BLaER1 (cell line): ENCODE measurements around the gene SSH2.

Source experiments
- H3K27ac ChIP-seq: shearing (Covaris generic); formaldehyde crosslinking; 2 replicates; pipeline ENCODE4 v1.8.1; 2022
- H3K27me3 ChIP-seq: shearing (Covaris generic); formaldehyde crosslinking; 2 replicates; pipeline ENCODE4 v1.8.1; 2022
- H3K36me3 ChIP-seq: shearing (Covaris generic); formaldehyde crosslinking; 2 replicates; pipeline ENCODE4 v1.8.1; 2022
- H3K4me1 ChIP-seq: shearing (Covaris generic); formaldehyde crosslinking; 2 replicates; pipeline ENCODE4 v1.8.1; 2022
- H3K4me2 ChIP-seq: shearing (Covaris generic); formaldehyde crosslinking; 2 replicates; pipeline ENCODE4 v1.8.1; 2022
- H3K4me3 ChIP-seq: shearing (Covaris generic); formaldehyde crosslinking; 2 replicates; pipeline ENCODE4 v1.8.1; 2022
- H3K9ac ChIP-seq: shearing (Covaris generic); formaldehyde crosslinking; 2 replicates; pipeline ENCODE4 v1.8.1; 2022
- H3K9me3 ChIP-seq: shearing (Covaris generic); formaldehyde crosslinking; 2 replicates; pipeline ENCODE4 v1.8.1; 2022
- H4K20me1 ChIP-seq: shearing (Covaris generic); formaldehyde crosslinking; 2 replicates; pipeline ENCODE4 v1.8.1; 2022
- Cebpa-rat ChIP-seq: shearing (Covaris generic); IDR thresholded peaks from 2 replicates; pipeline ENCODE4 v1.8.1; 2022

Gene SSH2

GRCh38 chr17:29771546-29771945, 158.5 kb downstream of the SSH2 start:
- peaks cover 28% of the 10 kb centered on the region for H3K36me3 ChIP-seq
- TF ChIP-seq Cebpa-rat = no peak
- no peaks in the 10 kb centered on the region for H4K20me1 ChIP-seq
- no peak overlapping the region for H3K9ac ChIP-seq
- H3K27me3 ChIP-seq = no peaks in the 10 kb centered on the region
- H3K9me3 ChIP-seq = no peaks in the 10 kb centered on the region
- peaks cover 13% of the 10 kb centered on the region for H3K4me1 ChIP-seq
- no peak overlapping the region for H3K27ac ChIP-seq
- H3K4me2 ChIP-seq = no peak overlapping the region
- H3K4me3 ChIP-seq = no peak overlapping the region

GRCh38 chr17:29769225-29769624, 160.8 kb downstream of the SSH2 start:
- Histone ChIP-seq H3K4me1 (peaks cover 24% of the 10 kb centered on the region), H4K20me1 (no peaks in the 10 kb centered on the region), H3K36me3 (peaks cover 7% of the 10 kb centered on the region; the same call in 1 of the 2 replicates), H3K9me3 (no peaks in the 10 kb centered on the region), H3K4me2 (no peak overlapping the region), H3K9ac (no peak overlapping the region), H3K27me3 (no peaks in the 10 kb centered on the region), H3K4me3 (no peak overlapping the region), H3K27ac (no peak overlapping the region)
- TF ChIP-seq Cebpa-rat = no peak

GRCh38 chr17:29766796-29767327, 163.2 kb downstream of the SSH2 start:
- Histone ChIP-seq H3K4me2 (no peak overlapping the region), H3K36me3 (no peaks in the 10 kb centered on the region)
- TF ChIP-seq Cebpa-rat = no peak

GRCh38 chr17:29764748-29765147, 165.3 kb downstream of the SSH2 start:
- Histone ChIP-seq H4K20me1 (peaks cover 9% of the 10 kb centered on the region), H3K36me3 (no peaks in the 10 kb centered on the region), H3K9ac (no peak overlapping the region), H3K27ac (no peak overlapping the region), H3K4me2 (peak overlapping the region; percentile 15; the same call in 1 of the 2 replicates), H3K9me3 (no peaks in the 10 kb centered on the region), H3K27me3 (no peaks in the 10 kb centered on the region), H3K4me1 (peaks cover 36% of the 10 kb centered on the region), H3K4me3 (no peak overlapping the region)
- no peak for TF ChIP-seq Cebpa-rat

More at GRCh38 chr17:29766796-29767327, 163.2 kb downstream of the SSH2 start:
- no peaks in the 10 kb centered on the region for H3K27me3 ChIP-seq
- H3K4me1 ChIP-seq = peaks cover 29% of the 10 kb centered on the region
- no peak overlapping the region for H3K9ac ChIP-seq
- no peak overlapping the region for H3K4me3 ChIP-seq
- no peaks in the 10 kb centered on the region for H3K9me3 ChIP-seq
- no peaks in the 10 kb centered on the region for H4K20me1 ChIP-seq
- no peak overlapping the region for H3K27ac ChIP-seq

DNA sequence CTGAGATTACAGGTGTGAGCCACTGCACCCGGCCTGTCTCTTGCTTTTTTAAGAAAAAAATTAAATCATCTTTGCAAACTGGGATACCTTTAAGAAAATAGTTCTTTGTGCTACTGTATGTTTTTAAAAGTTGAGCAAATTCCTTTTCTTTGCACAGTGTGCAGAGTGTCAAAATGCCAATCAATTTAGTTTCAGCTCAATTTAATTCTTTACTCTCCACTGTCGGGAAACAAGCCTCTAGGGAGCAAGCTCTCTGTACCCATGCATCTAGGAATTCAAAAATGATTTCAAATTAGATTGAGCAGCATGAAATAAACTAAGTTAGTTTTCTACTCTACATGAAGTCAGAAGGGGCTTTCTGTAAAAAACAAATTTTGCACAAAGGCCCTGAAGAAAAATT, 165.8 kb downstream of the SSH2 start:
- H3K9me3 ChIP-seq = no peaks in the 10 kb centered on the region
- 0 out of 2 replicates have a peak overlapping the region, but pooled peaks have one; percentile 34 for H3K9ac ChIP-seq
- H3K36me3 ChIP-seq = no peaks in the 10 kb centered on the region
- peaks cover 14% of the 10 kb centered on the region for H4K20me1 ChIP-seq
- H3K27me3 ChIP-seq = no peaks in the 10 kb centered on the region
- peak overlapping the region; percentile 15; the same call in 1 of the 2 replicates for H3K4me2 ChIP-seq
- H3K4me3 ChIP-seq = no peak overlapping the region
- peaks cover 41% of the 10 kb centered on the region for H3K4me1 ChIP-seq
- no peak for TF ChIP-seq Cebpa-rat
- no peak overlapping the region for H3K27ac ChIP-seq

GRCh38 chr17:29763273-29763672, 166.8 kb downstream of the SSH2 start:
- Histone ChIP-seq H3K27me3 (no peaks in the 10 kb centered on the region), H3K4me3 (no peak overlapping the region), H3K4me1 (peaks cover 50% of the 10 kb centered on the region), H3K9ac (no peak overlapping the region), H3K36me3 (no peaks in the 10 kb centered on the region), H3K9me3 (no peaks in the 10 kb centered on the region), H4K20me1 (peaks cover 24% of the 10 kb centered on the region), H3K4me2 (no peak overlapping the region), H3K27ac (no peak overlapping the region)
- no peak for TF ChIP-seq Cebpa-rat

DNA sequence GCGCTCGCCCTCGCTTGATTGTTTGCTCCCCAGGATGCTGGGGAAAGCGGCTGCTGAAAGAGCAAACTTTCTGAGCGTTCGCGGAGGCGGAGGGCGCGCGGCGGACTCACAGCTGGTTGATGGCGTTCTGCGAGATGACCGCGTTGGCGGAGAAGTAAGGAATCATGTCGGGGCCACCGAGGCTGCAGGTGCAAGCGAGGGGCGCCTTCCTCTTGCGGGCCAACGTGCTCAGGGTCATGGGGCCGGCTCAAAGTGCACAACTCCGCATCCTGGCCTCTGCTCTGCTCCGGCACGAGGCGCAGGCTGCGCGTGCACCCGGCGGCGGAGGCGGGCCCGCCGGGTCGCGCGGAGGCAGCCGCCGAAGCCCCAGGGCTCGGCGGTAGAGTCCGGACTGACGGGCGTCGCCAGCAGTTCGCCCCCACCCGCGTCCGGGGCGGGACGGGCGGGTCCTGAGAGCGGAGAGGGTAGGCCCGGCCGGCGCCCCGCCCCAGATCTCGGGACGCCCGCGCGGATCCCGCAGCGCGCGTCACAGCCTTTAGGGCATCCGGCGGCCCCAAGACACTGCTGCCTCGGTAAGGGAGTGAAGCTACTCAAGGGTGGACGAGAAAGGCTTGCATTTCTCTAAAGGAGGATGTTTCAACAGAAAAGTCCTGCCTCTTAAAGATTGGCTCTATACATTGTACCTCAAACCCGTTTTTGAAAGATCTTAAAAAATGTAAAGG, 168.8 kb downstream of the SSH2 start:
- H3K27ac ChIP-seq = peak overlapping the region; percentile 86
- no peaks in the 10 kb centered on the region for H3K9me3 ChIP-seq
- no peak for TF ChIP-seq Cebpa-rat
- H3K9ac ChIP-seq = peak overlapping the region; percentile 89
- no peaks in the 10 kb centered on the region for H3K27me3 ChIP-seq
- peaks cover 7% of the 10 kb centered on the region for H3K36me3 ChIP-seq
- H3K4me2 ChIP-seq = peak overlapping the region; percentile 81
- peaks cover 29% of the 10 kb centered on the region for H4K20me1 ChIP-seq
- peak overlapping the region; percentile 81 for H3K4me3 ChIP-seq
- H3K4me1 ChIP-seq = peaks cover 57% of the 10 kb centered on the region

DNA sequence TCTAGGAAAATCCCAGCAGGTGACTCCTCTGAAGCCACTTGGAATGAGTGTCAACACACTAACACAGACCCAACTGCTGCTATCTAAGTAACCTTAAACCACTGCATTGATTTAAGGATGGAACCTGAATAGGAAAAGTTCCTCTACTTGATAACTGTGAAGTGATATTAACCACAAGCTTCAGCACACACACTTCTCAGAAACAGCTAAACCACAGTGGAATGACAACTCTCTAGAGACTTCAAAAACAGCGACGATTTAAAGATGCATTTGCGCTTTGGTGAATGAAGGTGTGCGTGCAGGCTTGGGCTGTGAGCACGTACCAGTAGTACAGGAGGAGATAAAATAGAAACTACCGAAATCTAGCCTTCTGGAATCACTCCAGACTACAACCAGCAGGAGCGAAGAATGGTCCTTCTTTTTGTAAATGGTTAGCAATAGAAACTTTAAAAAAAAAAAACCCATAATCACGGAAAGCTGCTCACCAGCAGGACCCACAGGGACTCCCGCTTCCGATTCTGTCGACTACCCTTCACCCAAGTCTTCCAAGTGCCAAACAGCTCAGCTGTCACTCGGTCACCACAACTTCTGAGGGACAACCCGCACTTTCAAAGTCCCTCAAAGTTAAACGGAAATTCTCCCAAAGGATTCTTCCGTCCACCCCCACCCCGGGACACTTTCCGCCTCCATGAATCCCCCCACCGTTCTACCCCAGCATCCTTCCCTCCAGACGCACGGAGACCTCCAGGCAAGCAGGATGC, 169.6 kb downstream of the SSH2 start:
- H3K9ac ChIP-seq = peak overlapping the region; percentile 89
- no peaks in the 10 kb centered on the region for H3K9me3 ChIP-seq
- peak overlapping the region; percentile 81 for H3K4me3 ChIP-seq
- no peak for TF ChIP-seq Cebpa-rat
- no peaks in the 10 kb centered on the region for H3K27me3 ChIP-seq
- H3K4me2 ChIP-seq = peak overlapping the region; percentile 81
- H4K20me1 ChIP-seq = peaks cover 29% of the 10 kb centered on the region
- peak overlapping the region; percentile 86 for H3K27ac ChIP-seq
- H3K4me1 ChIP-seq = peaks cover 57% of the 10 kb centered on the region
- H3K36me3 ChIP-seq = peaks cover 7% of the 10 kb centered on the region

- H3K27ac ChIP-seq = no peak overlapping the region
- H3K36me3 ChIP-seq = peaks cover 25% of the 10 kb centered on the region
- H3K27me3 ChIP-seq = no peaks in the 10 kb centered on the region
- H4K20me1 ChIP-seq = peaks cover 45% of the 10 kb centered on the region
- no peak overlapping the region for H3K9ac ChIP-seq
- H3K9me3 ChIP-seq = no peaks in the 10 kb centered on the region
- no peak overlapping the region for H3K4me3 ChIP-seq
- no peak for TF ChIP-seq Cebpa-rat
- peak overlapping the region; percentile 81 for H3K4me2 ChIP-seq
- peaks cover 39% of the 10 kb centered on the region for H3K4me1 ChIP-seq
Measured at GRCh38 chr17:29758255-29758654, 171.8 kb downstream of the SSH2 start.

DNA sequence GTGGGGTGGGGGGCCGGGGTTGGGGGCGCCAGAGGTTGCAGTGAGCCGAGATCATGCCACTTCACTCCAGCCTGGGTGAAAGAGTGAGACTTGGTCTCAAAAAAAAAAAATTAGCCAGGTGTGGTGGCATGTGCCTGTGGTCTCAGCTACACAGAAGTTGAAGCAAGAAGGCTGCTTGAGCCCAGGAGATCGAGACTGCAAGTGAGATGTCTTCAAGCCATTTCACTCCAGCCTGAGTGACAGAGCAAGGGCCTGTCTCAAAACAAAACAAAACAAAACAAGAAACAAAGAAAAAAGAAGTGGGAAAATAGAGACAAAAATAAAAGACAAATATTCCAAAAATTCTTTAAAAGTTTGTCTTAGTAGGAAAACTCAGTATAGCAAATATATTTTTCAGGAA, 172.2 kb downstream of the SSH2 start:
- peaks cover 39% of the 10 kb centered on the region for H3K4me1 ChIP-seq
- H3K9me3 ChIP-seq = no peaks in the 10 kb centered on the region
- no peak overlapping the region for H3K9ac ChIP-seq
- no peaks in the 10 kb centered on the region for H3K27me3 ChIP-seq
- peaks cover 49% of the 10 kb centered on the region for H4K20me1 ChIP-seq
- peak overlapping the region; percentile 81 for H3K4me2 ChIP-seq
- no peak for TF ChIP-seq Cebpa-rat
- H3K4me3 ChIP-seq = no peak overlapping the region
- H3K36me3 ChIP-seq = peaks cover 29% of the 10 kb centered on the region
- H3K27ac ChIP-seq = no peak overlapping the region
